GM18873 (cell line): ENCODE measurements around the gene PPTC7.
"Not testable (repeated sequence)": the region's sequence is repeated elsewhere in the genome, so short reads cannot be mapped to it uniquely, and the experiment has no call there.

Source experiments
- ATAC-seq: cut with Tn5 transposase; IDR thresholded peaks from one replicate; pipeline ENCODE4 v1.9.1; 2021; ENCODE audit warnings: mild to moderate bottlenecking, moderate library complexity, moderate number of reproducible peaks; ENCODE audit not compliant: unreplicated experiment, low FRiP score

The PPTC7 gene

GRCh38 chr12:110563702-110564470, 19.2 kb downstream of the PPTC7 start:
- ATAC-seq = no peak

GRCh38 chr12:110562386-110562785, 20.7 kb downstream of the PPTC7 start:
- not testable (repeated sequence) for ATAC-seq

GRCh38 chr12:110561471-110562201, 21.5 kb downstream of the PPTC7 start:
- ATAC-seq = no peak

- ATAC-seq = no peak
Measured at GRCh38 chr12:110560946-110561345, 22.2 kb downstream of the PPTC7 start.

GRCh38 chr12:110560048-110560447, 23.1 kb downstream of the PPTC7 start:
- no peak for ATAC-seq

GRCh38 chr12:110558945-110559344, 24.2 kb downstream of the PPTC7 start:
- ATAC-seq = not testable (repeated sequence)

GRCh38 chr12:110557300-110557699, 25.8 kb downstream of the PPTC7 start:
- ATAC-seq = no peak

- no peak for ATAC-seq
Measured at GRCh38 chr12:110556705-110557104, 26.4 kb downstream of the PPTC7 start.

- ATAC-seq = no peak
Measured at GRCh38 chr12:110555577-110556406, 27.3 kb downstream of the PPTC7 start.

- no peak for ATAC-seq
Measured at GRCh38 chr12:110554184-110554583, 28.9 kb downstream of the PPTC7 start.

GRCh38 chr12:110550981-110551380, 32.1 kb downstream of the PPTC7 start:
- ATAC-seq = no peak

- no peak for ATAC-seq
Measured at GRCh38 chr12:110549716-110550115, 33.4 kb downstream of the PPTC7 start.

GRCh38 chr12:110548678-110549077, 34.4 kb downstream of the PPTC7 start:
- no peak for ATAC-seq

GRCh38 chr12:110547090-110547489, 36.0 kb downstream of the PPTC7 start:
- ATAC-seq = no peak

GRCh38 chr12:110546339-110546738, 36.8 kb downstream of the PPTC7 start:
- no peak for ATAC-seq

- ATAC-seq = no peak
Measured at GRCh38 chr12:110545812-110546211, 37.3 kb downstream of the PPTC7 start.

- ATAC-seq = not testable (repeated sequence)
Measured at GRCh38 chr12:110545259-110545658, 37.9 kb downstream of the PPTC7 start.

- ATAC-seq = no peak
Measured at GRCh38 chr12:110543965-110544364, 39.2 kb downstream of the PPTC7 start.

- no peak for ATAC-seq
Measured at GRCh38 chr12:110543252-110543959, 39.7 kb downstream of the PPTC7 start.

- ATAC-seq = no peak
Measured at GRCh38 chr12:110540048-110540447, 43.1 kb downstream of the PPTC7 start.
